ENCODE measurements around the gene TNNT3.

DNA sequence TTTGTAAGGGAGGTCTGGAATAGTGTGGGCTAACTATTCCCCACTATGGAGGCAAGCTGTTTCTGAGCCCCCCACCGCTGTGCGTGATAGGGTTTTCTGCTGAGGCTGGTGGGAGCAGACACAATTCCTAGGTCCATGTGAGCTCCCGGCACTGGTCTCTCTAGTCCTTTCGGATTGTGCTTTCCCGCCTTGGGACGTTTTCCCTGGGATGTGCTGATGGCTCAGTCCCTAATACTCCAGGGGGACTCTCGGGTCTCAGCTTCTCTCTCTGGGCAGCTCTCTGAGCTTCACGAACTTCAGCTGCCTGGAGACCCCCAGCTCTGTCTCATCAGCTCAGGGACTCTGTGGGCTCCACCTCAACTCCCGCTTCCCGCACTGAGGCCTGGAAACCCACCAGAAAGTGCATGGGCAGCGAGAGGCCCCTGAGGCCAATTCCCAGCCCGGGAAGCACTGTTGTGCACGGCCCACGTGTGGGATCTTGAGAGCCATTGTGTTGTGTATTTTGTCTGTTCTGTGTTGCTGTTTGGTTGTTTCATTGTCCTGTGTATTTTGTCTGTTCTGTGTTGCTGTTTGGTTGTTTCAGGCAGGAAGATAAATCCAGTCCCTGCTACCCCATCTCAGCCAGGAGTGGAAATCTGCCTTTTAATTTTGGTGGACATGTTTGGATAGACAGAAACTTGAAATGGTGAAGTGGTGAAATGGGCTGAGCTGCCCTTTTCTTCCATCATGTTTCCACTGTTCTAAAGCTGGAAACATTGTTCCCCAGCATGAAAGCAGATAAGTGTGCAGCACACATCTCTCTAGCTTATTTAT is 12.7 kb upstream of the TNNT3 start:
- no peak for TF ChIP-seq POLR2A (IDR thresholded peaks at IDR 0.05; ENCODE audit: low read length)
- TF ChIP-seq GATA1 (IDR thresholded peaks at IDR 0.05; ENCODE audit: low read depth, low read length), result no peak
